ENCODE results near the gene GNA12.

The GNA12 gene

DNA sequence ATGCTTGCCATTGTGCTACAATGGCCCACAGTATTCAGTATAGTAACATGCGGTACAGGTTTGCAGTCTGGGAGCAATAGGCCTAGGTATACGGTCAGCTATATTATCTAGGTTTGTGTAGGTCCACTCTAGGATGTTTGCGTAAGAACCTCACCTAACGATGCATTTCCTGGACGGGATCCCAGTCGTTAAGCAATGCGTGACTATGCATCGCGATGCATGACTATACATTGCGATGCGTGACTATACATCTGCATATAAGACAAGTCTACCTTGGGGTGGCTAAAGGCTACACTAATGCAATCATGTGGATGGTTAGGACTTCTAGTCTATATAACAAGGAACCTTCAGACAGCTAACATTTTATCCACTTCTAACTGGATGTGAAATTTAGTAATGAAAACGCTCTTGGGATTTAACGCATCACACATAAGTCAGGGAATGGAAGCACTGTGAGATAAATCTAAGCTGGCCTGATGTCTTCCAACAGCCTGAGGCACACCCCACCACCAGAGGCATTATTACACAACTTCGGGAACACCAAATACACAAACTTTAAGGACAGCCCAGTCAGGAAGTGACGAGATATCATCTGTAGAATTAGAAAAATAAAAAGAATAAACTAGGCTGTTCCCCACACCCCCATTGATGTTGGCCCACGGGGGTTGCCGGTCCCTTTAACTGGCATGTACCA is 9.2 kb downstream of the GNA12 start:
- no peak for FAIRE-seq

DNA sequence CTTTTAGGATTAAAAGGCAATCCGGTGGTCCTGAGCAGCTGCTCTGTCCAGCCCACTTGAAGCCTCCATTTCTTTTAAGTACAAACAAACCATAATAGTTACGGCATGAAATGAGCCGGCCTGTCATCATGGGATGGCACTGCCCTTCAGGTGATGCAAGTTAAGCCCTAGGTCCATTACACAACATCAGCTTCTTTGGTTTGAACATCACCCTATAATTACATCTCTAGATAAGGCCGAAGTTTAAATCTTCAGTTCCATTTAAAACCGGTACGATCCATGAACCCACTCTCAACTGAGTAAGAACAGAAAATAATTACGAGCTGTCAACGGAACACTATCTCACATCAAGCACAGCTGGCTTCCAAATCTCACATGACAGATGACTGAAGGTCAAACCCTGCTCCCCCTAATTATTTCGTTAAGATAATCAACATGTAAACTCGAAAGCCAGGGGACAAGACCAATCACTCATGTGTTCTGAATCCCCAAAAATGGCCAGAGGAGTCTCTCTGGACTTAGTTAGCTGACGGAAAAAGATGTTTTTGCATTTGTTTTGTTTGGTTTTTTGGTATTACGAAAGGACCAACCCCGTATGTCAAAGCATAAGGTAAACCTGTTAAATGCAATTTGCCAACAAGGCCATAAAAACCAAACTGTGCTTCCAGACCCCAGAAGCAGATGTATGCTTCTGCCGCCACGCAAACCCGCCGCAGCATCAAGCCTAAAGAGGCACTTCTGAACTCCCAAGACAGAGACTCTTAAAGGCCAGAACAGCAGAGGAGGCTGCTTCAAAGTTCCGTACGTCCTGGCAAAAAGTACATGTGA is 10.8 kb downstream of the GNA12 start:
- no peak for FAIRE-seq

DNA sequence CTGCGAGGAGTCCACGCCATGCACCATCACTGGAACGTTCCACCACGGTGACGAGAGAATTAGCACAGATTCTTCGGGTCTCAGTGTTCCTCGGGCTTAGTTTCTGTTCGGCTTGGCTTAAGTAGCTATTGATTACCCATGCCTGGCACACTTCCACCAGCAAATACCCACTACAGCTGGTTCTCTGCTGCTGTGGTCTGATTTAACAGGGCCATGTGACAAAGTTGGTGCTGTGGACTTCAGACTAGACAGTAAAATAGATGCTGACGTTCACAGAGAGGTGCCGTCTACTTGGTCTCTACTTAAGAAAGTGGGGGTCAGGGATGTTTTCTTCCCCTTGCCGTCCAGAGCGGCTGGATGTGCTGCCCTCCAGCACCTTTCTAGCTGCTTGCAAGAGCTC is 11.6 kb downstream of the GNA12 start:
- FAIRE-seq, result no peak

DNA sequence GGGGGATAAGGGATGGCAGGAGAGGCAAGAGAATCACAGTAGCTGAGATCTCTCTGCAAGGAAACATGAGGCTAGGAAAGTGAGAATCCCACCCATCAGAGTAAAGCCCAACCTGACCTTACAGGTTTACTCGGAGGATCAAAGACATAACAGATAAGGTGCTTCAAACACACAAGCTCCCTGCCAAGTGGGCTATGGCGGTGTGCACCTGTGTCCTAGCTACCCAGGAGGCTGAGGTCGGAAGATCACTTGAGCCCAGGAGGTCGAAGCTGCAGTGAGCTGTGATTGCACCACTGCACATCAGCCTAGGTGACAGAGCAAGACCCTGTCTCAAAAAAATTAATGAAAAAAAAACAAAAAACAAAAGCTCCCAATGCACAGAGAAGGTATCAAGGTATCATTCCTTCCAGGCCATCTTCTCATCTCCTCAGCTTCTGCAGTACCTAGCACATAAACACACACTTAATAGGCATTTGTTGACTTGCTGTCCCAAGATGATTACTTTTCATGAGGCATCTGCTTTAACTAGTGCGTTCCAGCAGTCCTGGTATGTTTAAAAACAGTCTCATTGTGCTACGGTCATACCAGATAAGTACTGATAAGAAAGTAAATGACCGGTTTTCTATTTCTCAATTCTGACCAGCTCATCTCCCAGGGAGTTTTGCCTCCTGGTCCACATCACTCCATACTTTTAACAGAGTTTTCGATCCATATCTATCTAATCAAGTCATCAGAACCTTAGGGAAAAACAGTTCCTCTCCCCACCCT is 13.3 kb downstream of the GNA12 start:
- no peak for FAIRE-seq

DNA sequence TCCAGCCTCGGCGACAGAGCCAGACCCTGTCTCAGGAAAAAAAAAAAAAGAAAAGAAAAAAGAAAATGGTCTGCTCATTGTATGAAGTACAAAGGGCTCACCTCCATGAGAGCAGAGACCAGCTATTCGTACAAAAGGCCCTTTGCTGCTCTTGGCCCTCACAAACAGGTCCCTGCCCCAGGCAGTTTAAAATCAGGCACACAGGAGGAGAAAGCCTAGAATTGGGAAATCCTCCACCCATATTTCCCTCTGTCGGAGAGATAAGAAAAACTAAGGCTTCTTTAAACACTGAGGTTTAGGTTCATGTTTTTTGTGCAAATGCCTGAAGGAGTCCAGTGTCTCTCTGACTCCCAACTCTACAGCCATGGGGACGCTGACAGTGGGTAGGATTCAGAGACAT is 15.1 kb downstream of the GNA12 start:
- FAIRE-seq, result no peak

DNA sequence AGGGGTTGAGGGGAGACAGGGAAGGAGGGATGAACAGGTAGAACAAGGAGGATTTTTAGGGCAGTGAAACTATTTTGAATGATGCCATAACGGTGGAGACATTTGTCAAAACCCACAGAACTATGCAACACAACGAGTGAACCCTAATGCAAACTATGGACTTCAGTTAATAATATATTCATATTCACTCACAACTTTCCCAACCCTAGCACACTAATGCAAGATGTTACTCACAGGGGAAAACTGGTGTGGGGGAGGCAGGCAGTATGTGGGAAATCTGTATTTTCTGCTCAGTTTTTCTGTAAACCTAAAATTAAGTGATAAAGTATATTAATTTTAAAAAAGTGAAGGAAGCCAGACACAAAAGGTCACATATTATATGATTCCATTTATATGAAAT is 17.3 kb downstream of the GNA12 start:
- no peak for FAIRE-seq

DNA sequence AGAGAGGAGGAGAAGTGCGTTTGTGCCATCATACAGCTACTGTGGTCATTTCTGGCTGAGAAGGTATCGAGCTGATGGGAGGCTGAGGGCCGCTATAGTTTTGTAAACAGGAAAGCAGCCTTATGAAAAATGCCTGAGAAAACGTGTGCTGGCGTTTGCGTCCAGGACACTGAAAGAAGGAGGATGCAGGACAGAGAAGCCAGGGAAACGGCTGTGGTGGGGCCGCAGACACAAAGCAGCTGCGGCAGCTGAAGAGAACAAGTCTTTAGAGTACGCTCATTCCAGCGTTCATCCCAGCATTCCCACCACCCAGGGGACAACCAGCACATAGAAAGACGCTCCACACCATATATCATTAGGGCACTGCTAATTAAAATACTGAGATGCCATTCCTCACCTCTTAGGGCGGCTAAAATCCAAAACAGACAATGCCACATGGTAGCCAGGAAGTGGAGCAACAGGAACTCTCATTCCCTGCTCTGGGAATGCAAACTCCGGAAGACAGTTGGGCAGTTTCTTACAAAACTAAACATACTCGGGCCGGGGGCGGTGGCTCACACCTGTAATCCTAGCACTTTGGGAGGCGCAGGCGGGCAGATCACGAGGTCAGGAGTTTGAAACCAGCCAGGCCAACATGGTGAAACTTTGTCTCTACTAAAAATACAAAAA is 18.4 kb downstream of the GNA12 start:
- no peak for FAIRE-seq

DNA sequence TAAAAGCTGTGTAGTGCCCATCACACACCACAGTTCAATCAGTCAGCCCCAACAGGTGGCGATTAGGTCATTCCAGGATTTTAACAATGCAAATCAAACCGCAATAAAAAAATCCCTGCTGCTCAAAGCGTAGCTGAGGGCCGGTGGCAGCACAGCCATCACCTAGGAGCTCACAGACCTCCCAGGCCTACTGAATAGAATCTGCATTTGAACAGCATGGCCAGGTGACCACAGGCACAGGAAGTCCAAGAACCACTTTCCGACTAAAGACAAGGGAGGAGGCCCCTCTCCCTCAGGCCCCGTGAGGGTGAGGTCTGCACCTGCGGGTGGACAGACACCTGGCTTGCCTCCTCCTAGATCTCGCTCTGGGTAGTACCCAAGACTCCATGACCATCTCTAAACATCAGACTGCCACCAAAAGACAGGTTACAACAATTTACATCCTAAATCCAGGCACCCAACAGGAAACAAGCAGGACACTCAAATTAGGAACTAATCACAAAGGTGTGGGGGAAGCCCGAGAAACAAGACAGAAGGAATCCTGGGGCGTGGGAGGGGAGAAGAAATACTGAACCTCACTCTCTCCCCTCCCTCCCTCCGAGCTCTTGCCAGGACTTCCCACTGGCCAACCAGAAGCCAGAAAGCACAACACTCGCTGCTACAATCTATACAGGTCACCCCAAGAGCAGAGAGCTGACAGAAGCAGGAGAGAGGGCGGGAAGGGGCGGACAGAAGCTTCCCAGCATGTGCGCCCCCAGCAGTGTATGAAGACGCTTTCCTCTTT is 19.2 kb downstream of the GNA12 start:
- FAIRE-seq, result no peak

DNA sequence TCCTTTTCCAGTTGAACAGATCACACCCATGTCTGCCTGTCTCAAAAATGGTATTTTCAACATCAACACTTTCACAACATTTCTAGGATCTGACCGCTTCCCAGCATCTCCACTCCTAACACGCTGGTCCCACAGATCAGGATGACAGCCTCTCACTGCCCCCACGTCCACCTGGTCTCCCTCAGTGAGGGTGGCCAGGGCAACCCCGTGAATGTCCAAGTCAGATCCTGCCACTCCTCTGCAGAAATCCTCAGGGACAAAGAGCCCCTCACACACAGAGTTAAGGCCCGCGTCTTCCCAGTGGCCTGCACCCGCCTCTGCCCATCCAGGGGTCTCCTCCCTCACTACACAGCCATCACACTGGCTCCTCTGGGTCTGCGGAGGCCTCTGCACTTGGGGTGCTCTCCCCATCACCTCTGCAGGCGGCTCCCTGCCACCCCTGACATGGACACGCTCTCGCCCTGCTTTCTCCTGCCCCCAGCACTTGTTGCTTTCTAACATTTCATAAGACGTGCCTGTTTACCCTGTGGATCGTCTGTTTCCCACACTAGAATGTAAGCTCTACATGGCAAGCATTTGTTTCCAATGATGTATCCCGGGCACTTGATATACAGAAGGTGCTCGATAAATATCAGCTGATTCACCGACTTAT is 20.0 kb downstream of the GNA12 start:
- no peak for FAIRE-seq

DNA sequence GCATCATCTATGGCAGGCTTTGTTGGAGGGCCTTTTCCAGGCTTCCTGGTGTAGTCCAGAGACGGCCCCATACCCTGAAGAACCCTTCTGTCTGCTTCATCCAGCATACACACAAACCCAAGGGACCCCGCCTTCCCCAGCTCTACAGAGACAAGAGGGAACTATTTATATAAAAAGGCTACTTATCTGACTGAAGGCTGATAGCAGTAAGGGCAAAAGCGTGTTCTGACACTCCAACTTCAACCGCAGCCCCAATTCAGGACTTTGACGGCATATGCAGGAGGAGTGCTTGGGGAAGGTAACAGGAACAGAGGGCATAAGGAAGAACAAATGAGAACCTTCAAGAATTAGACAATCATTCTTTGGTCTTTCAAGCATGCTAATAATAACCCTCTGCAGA is 21.0 kb downstream of the GNA12 start:
- FAIRE-seq, result no peak

DNA sequence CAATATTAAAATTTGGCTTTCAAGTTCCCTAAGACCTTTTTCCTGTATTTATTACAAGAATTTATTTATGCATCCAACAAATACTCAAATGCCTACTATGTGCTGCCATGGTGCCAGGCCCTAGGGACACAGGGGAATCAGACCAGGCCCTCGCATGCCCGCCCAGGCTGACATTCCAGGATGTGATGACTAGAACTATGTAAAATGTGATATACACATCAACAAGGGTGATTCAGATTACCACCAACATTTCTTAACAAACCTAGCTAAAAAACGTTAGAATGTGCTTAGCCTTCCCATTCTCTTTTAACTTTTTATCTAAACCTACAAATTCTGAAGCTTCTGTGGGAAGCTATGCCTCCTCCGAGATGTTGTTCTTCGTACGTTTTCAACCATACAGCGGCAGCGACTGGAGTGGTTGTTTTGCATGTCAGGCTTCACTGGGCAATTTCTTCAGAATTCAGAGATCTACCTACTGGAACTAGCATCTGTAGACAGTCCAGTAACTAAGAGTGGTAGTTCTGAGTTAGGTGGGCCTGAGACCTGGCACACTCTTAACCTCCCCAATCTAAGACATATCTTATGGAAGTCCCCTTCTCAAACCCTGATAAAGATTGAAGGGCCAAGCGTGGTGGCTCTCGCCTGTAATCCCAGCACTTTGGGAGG is 22.1 kb downstream of the GNA12 start:
- no peak for FAIRE-seq

DNA sequence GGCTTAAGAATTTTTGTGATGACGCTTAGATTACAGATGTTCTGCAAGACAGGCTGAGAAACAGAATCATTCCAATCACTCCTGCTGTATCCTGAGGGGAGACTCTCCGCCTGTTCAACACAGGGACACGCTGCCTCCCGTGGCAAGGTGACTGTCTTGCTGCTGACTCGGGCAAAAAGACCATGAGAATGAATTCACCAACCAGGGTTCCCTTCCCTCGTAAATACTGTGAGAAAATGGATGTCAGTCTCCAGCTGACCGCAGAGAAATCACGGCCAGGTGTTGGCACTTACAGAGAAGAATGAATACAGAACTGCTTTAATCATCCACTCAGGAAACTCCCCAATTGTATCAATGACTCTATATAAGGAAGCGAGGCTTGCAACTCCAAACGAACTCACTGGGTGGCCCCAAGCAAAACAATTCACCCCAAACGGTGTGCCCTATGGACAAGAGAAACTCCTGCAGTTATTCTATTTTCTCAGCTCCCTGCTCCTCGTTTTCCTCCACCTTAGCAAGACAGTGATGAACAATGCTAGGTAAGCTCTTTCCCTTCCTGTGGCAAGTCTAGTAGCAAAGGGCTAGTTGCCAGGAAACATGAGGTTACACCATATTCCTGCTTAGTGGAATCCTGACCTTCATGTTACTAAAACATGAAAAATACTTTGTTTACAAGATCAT is 22.8 kb downstream of the GNA12 start:
- FAIRE-seq, result no peak

DNA sequence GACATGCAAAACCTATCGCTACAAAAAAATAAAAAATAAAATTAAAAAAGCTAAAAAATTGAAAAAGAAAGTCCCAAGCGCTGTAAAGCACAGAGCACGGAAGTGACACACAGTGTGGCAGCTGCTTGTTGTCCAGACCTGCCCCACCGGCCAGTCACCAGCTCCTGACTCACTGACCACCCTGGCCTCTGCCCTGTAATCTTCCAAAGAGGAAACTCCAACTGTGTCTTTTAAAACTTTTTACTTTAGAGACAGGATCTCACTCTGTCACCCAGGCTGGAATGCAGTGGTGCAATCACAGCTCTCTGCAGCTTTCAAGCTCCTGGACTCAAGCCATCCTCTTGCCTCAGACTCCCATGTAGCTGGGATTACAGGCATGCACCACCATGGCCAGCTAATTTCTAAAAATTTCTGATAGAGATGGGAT is 23.6 kb downstream of the GNA12 start:
- no peak for FAIRE-seq

DNA sequence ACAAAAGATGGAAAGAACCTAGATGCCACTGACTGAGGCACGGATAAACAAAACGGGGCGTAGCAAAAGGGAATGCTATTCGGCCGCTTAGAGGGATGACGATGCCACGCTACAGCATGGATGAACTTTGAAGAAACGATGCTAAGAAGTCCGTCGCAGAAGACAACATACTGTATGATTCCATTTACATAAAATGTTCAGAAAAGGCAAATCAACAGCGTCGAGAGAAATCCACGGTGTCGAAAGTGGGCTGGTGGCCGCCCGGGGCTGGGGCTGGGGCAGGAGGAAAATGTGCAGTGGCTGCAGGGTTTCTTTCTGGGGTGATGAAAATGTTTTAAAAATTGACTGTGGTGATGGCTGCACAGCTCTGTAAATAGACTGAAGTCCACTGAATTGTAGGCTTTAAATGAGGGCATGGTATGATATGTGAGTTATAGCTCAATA is 24.1 kb downstream of the GNA12 start:
- no peak for FAIRE-seq

DNA sequence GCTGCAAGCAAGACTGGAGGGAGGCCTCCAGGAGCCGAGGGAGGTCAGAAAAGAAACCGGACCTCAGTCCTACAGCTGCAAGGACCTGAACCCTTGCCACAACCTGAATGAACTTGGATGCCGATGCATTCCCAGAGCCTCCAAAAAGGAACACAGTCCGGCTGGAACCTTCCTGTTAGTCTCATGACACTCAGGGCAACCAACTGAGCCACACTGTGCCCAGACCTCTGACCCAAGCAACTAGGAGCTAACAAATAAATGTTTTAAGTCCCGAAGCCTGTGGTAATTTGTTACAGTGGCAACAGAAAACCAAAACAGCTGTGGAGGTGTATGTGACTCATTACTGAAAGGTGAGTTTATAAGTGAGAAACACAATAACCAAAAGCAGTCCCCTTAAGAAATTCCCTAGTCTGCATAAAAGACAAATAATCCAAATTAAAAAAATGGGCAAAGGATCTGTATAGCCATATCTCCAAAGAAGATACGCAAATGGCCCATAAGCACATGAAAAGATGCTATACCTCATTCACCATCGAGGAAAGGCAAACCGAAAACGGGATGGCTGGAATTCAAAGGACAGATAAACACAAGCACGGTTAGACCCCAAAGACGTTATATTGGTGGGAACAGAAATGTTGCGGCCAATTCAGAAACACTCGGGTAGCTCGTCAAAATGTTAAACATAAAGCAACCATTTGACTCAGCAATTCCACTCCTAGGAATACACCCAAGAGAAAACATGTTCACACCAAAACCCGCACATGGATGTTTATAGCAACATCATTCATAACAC is 24.8 kb downstream of the GNA12 start:
- no peak for FAIRE-seq

DNA sequence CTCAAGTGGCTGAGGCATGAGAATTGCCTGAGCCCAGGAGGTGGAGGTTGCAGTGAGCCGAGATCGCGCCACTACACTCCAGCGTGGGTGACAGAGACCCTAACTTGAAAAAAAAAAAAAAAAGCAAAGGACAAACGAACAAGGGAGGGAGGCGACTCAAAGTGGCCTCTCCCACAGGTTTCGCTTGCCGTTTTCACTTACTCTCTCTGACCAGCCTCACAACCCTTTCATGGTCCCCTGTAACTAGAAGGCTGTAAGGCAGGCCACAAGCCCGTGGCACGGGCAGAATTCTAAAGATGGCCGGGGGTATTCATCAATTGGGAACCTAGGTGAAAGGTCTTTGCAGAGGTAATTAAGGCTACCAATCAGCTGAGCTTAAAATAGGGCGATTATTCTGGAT is 25.5 kb downstream of the GNA12 start:
- FAIRE-seq, result no peak

DNA sequence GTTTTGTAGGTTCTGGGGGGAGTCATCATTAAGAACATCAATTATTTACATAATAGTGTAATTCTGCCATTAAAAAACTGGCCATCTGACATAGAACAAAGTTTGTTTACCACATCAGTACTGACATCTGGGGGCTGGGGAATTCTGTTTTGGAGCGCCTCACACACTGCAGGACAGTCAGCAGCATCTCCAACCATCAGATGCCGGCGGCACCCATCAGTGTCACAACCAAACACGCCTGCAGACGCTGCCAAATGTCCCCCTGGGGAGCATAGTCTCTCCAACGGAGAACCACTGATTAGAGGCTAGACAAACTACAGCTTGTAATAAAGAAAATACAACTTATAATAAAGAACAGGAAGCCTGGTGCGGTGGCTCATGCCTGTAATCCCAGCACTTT is 26.0 kb downstream of the GNA12 start:
- FAIRE-seq, result no peak

DNA sequence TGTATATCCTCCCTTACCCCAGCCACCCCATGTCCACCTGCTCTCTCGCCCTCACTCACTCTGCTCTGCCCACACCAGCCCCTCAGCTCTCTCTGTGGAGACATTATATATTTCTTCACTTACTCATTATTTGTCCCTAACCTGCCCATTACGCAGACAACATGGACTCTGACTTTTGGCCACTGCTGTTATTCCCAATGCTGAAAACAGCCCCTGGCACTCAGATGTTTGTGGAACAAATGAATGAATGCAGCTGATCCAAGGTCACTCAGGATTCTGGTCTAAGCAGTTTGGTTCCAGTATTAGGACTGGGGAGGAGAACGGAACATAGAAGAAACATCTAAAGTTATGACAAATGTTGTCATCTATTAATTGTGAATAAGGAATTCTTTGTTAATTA is 26.7 kb downstream of the GNA12 start:
- FAIRE-seq, result no peak

DNA sequence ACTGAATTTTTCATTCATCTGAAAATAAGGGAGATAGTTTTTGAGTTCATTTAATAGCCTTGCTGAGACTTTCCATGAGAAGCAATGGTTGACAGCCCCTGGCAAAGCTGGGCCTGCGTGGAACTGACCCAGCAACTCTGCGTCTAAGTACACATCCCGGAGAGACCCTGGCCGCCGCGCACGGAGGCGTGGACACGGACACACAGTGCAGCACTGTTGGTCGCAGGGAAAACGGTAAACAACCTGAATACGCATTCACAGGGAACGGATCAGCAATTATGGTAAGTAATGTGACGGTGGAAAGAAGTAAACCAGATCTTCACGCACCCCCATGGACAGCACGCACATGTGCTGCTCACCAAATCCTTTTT is 28.2 kb downstream of the GNA12 start:
- no peak for FAIRE-seq

Data from A204.1 (cell line).